HG03025 (cell line): ENCODE data around the gene UTRN.

ENCODE experiments used
- ATAC-seq: cut with Tn5 transposase; IDR thresholded peaks from one replicate; pipeline ENCODE4 v1.9.1; 2021; ENCODE audit warnings: mild to moderate bottlenecking, moderate library complexity; ENCODE audit not compliant: unreplicated experiment, low FRiP score

Gene UTRN

GRCh38 chr6:144279484-144280150 lies 5.5 kb upstream of the UTRN start:
- no peak for ATAC-seq

GRCh38 chr6:144283646-144284477 lies 1.3 kb upstream of the UTRN start:
- no peak for ATAC-seq

GRCh38 chr6:144284478-144284782 lies 705 bp upstream of the UTRN start:
- no peak for ATAC-seq

- ATAC-seq = peak; percentile 35
These were observed 338 bp downstream of the UTRN start for GRCh38 chr6:144285548-144285797.

GRCh38 chr6:144285798-144286502 lies 815 bp downstream of the UTRN start:
- ATAC-seq = no peak

- no peak for ATAC-seq
These were observed 1.6 kb downstream of the UTRN start for GRCh38 chr6:144286503-144287393.

DNA sequence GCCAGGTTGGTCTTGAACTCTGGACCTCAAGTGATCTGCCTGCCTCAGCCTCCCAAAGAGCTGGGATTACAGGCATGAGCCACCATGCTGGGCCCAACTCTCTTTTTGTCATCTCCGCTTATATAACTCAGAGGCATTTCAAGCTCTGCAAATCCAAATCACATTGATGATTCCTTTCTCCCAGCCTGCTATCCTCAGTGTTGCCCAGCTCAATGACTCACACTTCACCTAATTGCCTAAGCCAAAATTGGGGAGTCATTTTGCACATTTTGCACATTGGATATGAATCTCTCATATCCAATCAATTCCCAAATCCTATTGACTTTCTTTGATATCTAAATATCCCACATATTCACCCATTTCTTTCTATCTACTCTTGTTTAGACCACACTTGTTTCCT lies 3.9 kb downstream of the UTRN start:
- no peak for ATAC-seq

DNA sequence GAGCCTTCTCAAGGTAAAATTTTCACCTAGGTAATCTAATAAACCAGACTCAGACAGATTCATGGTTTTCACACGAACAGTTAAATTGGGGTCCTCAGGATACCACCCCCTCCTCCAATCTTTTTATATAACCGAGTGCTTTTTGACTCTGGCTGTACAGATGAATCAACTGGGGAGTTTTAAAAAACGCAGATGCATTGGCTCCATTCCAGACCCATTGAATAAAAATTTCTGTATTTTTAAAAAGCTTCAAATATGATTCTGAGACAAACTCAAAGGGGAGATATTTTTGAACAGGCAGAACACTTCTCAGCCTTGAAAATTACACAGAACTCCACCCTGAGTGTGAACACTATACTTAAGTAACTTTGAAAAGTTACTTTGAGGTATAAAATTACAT lies 7.2 kb downstream of the UTRN start:
- no peak for ATAC-seq

GRCh38 chr6:144294016-144294415 lies 8.9 kb downstream of the UTRN start:
- no peak for ATAC-seq

DNA sequence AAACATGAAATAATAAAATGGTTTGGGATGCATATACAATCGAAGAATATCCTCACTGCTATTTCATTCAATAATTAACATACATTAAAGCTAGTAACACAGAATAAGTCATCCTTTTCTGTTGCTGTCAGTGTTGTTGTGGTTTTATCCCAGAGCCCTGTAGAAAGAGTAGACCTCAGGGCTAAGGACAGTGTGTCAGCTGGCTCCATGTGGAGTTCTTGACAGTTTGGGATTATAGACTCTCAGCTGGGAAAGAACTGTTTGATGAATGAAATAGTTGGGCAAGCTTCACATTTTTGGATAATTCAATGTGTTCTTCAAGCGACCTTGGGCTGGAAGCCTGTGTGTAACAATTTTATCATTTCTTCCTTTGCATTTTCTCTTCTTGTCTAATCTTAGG lies 10.1 kb downstream of the UTRN start:
- ATAC-seq = no peak

DNA sequence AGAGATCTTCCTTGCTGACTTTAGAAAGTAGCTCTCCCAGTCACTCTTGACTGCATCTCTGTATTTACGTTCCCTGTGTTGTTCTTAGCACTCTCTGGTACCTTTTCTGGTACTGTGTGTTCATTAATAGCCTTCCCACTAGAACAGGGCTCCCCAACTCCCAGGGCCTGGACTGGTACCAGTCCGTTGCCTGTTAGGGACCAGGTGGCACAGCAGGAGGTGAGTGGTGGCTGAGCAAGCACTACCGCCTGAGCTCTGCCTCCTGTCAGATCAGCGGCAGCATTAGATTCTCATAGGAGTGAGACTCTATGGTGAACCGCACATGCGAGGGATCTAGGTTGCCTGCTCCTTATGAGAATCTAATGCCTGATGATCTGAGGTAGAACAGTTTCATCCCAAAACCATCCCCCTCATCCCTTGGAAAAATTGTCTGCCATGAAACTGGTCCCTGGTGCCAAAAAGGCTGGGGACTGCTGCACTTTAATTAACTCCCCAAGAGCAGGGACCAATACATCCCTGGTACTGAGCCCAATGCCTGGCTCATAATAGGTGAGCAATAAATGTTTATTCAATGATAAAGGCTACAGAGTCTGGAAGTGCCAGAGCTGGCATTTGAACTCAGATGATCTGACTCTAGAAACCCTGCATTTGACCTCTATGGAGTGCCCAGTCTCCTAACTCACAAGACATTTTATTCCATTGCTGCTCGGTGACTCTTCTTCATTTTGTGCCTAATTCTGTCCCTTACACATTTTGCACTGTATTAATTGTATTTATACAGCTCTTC lies 11.0 kb downstream of the UTRN start:
- no peak for ATAC-seq

DNA sequence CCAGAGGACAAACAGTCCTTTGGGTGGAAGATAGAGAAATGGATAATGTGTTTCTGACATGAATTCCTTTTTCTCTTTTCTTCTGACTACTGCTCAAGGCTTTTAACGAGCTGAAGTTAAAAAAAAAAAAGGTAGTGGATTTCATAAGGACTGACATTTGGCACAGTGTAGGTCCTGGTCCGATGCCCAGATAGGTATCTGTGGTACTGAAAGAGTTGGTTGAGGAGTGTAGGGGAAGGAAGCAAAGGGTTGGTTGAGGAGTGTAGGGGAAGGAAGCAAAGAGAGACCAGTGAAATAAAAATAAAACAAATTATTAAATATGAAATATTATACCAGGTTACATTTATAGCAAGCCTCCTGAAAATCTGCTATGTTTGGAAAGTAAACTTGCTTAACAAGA lies 11.8 kb downstream of the UTRN start:
- ATAC-seq = no peak

GRCh38 chr6:144297511-144298100 lies 12.5 kb downstream of the UTRN start:
- ATAC-seq = no peak

DNA sequence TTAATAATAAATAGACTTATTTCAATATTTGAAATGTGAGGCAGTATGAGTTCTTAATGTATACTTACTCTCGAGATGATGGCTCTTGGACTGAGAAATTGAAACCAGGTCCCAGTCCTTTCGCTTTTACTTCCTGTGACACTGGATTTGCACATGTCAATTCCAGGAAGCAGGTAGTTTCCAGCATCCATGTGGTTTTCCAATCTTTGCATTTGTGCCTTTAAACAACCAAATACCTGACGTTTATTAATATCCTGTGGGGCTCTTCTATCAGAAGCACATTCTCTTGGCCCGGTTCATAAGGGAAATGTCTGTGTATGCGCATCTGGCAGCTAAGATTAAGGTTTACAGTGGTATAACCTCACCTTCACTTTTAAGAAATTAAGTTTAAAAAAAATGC lies 13.1 kb downstream of the UTRN start:
- ATAC-seq = no peak

GRCh38 chr6:144298916-144299315 lies 13.8 kb downstream of the UTRN start:
- ATAC-seq = no peak

DNA sequence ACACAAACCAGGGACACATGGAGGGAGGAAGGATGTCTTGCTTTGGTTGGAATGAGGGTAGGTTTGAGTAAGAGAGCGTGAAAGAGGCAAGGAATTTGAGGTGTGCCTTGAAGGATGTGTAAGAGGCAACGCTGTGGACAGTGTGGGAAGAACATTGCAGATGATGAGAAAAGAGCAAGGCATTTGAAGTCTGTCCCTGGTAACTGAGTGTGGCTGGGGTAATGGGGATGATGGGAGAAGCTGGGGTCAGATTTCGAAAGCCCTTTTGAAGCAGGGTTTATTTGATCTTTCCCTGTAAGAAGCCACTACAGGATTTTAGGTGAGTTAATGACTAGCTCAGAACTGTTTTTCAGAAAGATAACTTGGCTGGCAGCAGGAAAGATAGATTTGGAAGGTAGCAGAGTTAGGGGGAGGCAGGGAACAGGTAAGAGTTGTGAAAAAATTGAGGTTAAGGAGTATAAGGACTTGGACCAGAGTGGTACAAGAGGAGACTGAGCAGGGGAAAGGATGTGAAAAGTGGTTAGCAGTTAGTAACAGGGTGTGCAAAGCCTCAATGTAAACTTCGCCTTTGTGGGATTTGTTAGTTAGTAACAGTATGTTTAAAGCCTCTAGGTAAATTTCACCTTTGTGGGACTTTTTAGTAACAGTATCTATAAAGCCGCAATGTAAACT lies 17.7 kb downstream of the UTRN start:
- ATAC-seq = no peak

DNA sequence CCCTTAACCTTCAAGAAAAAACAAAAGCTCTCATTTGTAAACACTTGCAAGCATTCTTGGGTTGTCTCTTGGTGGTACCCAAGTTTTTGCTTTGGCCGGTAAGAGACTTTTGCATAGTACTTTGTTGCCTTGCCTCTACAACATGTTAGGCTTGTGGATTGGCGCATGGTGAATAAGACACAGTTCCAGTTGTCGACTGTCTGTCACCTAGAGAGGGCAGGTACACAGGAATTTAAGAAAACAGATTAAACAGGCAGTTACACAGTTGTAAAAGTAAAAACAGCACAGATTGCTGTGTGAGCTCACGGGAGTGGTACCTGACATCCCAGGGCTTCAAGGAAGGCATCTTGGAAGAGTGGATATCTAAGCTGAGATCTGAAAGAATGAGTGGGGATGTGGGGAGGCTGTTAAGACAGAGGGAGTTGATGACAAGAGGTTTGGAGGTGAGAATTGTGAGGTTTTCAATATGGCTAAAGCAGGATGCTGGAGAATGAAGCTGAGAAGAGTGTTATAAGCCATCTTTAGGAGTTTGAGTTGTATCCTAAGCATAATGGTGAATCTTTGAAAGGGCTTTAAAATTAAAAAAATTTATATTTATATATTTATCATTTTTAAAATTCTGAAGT lies 19.2 kb downstream of the UTRN start:
- no peak for ATAC-seq

DNA sequence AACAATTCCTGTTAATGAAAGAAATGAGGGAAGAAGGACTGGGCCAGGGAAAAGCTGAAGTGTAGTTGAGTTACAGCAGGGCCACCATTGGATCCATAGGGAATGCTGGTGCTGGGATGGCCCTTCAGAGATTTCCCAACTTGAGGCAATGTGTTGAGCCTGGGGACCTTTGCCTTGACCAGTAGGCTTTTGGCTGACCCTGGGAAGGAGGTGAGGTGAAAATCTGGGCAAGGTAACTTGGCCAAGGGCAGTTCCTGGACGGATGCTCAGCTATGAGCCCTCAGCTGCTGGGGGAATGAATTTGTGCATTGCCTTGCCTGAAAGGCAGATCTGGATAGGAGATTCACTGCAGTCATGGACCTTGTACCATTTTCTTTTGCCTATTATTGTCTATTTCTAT lies 20.4 kb downstream of the UTRN start:
- peak; percentile 15 for ATAC-seq

GRCh38 chr6:144305985-144306384 lies 20.9 kb downstream of the UTRN start:
- ATAC-seq = peak; percentile 91
